HL-60 (cell line): ENCODE results near the gene U2AF1L4.

ENCODE experiments used
- DNase-seq, 2 experiments: peaks; one replicate each; pipeline ENCODE4 v3.0.0-alpha.2; 2010 to 2020; ENCODE audit warnings: low read depth in 1 of 2, low spot score in 1 of 2
- H3K27ac ChIP-seq: fragments of 250-450 bp; sonication (Bioruptor Pico); replicated peaks from 2 replicates; pipeline ENCODE4 v1.5.1; 2020; ENCODE audit warnings: mild to moderate bottlenecking, moderate library complexity
- H3K27me3 ChIP-seq: fragments of 250-450 bp; sonication (Bioruptor Pico); 2 replicates; pipeline ENCODE4 v1.5.1; 2021; ENCODE audit warnings: mild to moderate bottlenecking, moderate library complexity; ENCODE audit not compliant: insufficient read depth, poor library complexity, severe bottlenecking
- H3K4me3 ChIP-seq: replicated peaks from 2 replicates; pipeline ENCODE4 v1.5.1; 2011; ENCODE audit warnings: mild to moderate bottlenecking, control low read depth, low read length; ENCODE audit not compliant: insufficient read depth
- CTCF ChIP-seq: IDR thresholded peaks from one replicate; pipeline ENCODE4 v1.5.1; 2011; ENCODE audit warnings: low read length, control low read depth, inconsistent platforms; ENCODE audit not compliant: insufficient read depth
- GABPA ChIP-seq: IDR thresholded peaks from 2 replicates; pipeline ENCODE4 v1.6.1; 2012; ENCODE audit warnings: low read depth
- POLR2AphosphoS5 ChIP-seq: IDR thresholded peaks from 2 replicates; pipeline ENCODE4 v1.6.1; 2012; ENCODE audit warnings: low read depth
- REST ChIP-seq: IDR thresholded peaks from 2 replicates; pipeline ENCODE4 v1.6.1; 2012; ENCODE audit warnings: low read depth; ENCODE audit not compliant: insufficient replicate concordance
- SPI1 ChIP-seq: IDR thresholded peaks from 2 replicates; pipeline ENCODE4 v1.6.1; 2012; ENCODE audit warnings: low read depth, mild to moderate bottlenecking, borderline replicate concordance

The U2AF1L4 gene

GRCh38 chr19:35786299-35787160 is 41.3 kb upstream of the U2AF1L4 start:
- H3K4me3 ChIP-seq, result no peak overlapping the region
- no peak overlapping the region for H3K27ac ChIP-seq
- TF ChIP-seq GABPA (no peak), SPI1 (no peak), POLR2AphosphoS5 (no peak), REST (no peak), CTCF (no peak)
- DNase-seq, result no peak
- no peaks in the 10 kb centered on the region for H3K27me3 ChIP-seq

GRCh38 chr19:35785339-35785627 is 40.1 kb upstream of the U2AF1L4 start:
- no peak for DNase-seq
- H3K4me3 ChIP-seq, result no peak overlapping the region
- H3K27ac ChIP-seq, result no peak overlapping the region
- no peaks in the 10 kb centered on the region for H3K27me3 ChIP-seq
- TF ChIP-seq SPI1 (no peak), POLR2AphosphoS5 (no peak), CTCF (no peak), REST (no peak), GABPA (no peak)

- no peak for DNase-seq
- no peaks in the 10 kb centered on the region for H3K27me3 ChIP-seq
- no peak overlapping the region for H3K27ac ChIP-seq
- no peak overlapping the region for H3K4me3 ChIP-seq
- TF ChIP-seq CTCF (no peak), POLR2AphosphoS5 (no peak), GABPA (no peak), SPI1 (no peak), REST (no peak)
Observed at GRCh38 chr19:35784503-35785338, 39.5 kb upstream of the U2AF1L4 start.
